ENCODE measurements around the gene MYO15A. TPM values are rescaled to one million over a fixed set of nuclear protein-coding genes. Genes with fewer than 3 reads are reported as not detected.

The MYO15A gene
- total RNA-seq, 1 experiment from 2014 or later: 2.8 TPM

DNA sequence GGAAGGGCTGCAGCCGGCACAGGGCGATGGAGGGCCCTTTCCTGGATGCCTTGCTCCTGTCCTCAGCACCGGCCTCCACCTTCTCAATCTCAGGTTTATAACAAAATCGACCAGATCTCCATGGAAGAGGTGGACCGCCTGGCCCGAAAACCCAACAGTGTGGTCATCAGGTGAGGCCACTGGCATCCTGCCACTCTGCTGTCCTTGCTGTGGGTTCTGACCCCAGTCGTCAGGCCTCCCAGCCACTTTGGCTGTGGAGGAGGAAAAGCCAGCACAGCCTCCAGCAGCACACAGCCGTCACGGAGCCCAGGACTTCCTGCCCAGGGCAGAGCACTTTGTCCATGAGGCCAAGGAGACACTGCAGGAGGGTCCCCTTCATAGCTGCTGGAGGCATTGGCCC lies 6.7 kb upstream of the MYO15A start (continued):
- TF ChIP-seq YY1 (IDR thresholded peaks at IDR 0.05; ENCODE audit: extremely low read depth, insufficient replicate concordance, low read depth, low read length): no peak

DNA sequence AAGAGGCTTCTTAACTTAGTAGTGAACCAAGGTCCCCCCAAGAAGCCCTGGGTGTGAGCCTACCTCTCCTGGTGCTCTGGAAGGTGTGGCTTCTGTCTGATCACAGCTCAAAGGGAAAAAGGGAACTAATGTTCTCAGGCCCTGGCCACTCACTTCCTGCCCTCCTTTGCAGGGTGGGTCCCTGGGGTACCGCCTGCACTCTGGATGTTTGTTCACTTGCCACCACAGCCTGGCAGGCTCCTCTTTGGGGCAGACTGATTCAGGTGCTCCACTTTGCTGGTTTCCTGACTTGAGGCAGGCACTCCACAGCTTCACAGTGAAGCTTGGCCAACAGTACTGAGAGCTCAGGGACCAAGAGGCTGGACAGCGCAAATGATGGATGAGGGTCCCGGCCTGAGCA lies 5.9 kb upstream of the MYO15A start:
- TF ChIP-seq ZBTB33 (IDR thresholded peaks at IDR 0.05; ENCODE audit: extremely low read depth, insufficient replicate concordance, low read length): no peak
- no peak for TF ChIP-seq EZH2 (IDR thresholded peaks at IDR 0.05)
- DNase-seq (ENCODE audit: low read depth, low spot score): no peak
- no peak overlapping the region for H3K9ac ChIP-seq (ENCODE audit: low read length)
- H3K27ac ChIP-seq (ENCODE audit: low read depth, low read length): no peak overlapping the region
- no peak overlapping the region for H3K4me3 ChIP-seq (replicated peaks in 1 of 2; ENCODE audit: low read depth in 1 of 2, low read length in 2 of 2)
- no peaks in the 10 kb centered on the region for H3K9me2 ChIP-seq (ENCODE audit: insufficient read depth)
- no TSS peak for BruUV-seq (replicated peaks)
- no peak for ATAC-seq
- no peak overlapping the region for H3K4me2 ChIP-seq (ENCODE audit: low read length)
- ChIA-PET RAD21 (ENCODE audit: low non-redundant PET in 1 of 2, low total read pairs in 2 of 2, uncharacterized antibody in 2 of 2, unreplicated experiment in 2 of 2) (no interaction called here), POLR2A (no interaction called here), CTCF (no interaction called here)
- H3K9me3 ChIP-seq (ENCODE audit: control insufficient read depth in 1 of 2, insufficient read depth in 1 of 2, low read depth in 1 of 2, low read length in 2 of 2): no peaks in the 10 kb centered on the region
- H3K27me3 ChIP-seq (ENCODE audit: insufficient read depth, low read length): no peaks in the 10 kb centered on the region
- no peaks in the 10 kb centered on the region for H3K4me1 ChIP-seq (ENCODE audit: control insufficient read depth in 1 of 2, insufficient read depth in 2 of 2, low read length in 2 of 2)
- no peak overlapping the region for H2AFZ ChIP-seq (ENCODE audit: low read depth, low read length, poor library complexity, severe bottlenecking)
- H3K79me2 ChIP-seq (ENCODE audit: insufficient read depth, low read length): no peaks in the 10 kb centered on the region
- peaks cover 12 to 19% of the 10 kb centered on the region in 2 experiments; a peak in 3 of 4 replicates for H3K36me3 ChIP-seq (ENCODE audit: control insufficient read depth in 1 of 2, insufficient read depth in 2 of 2, low read length in 2 of 2)
- intact Hi-C loops (cut with micrococcal nuclease): no loop called here
- no peaks in the 10 kb centered on the region for H4K20me1 ChIP-seq (ENCODE audit: insufficient read depth)

- Histone ChIP-seq H3K36me3 (ENCODE audit: control insufficient read depth in 1 of 2, insufficient read depth in 2 of 2, low read length in 2 of 2) (peaks cover 3 to 8% of the 10 kb centered on the region in 2 experiments; a peak in 2 of 4 replicates), H3K27me3 (ENCODE audit: insufficient read depth, low read length) (no peaks in the 10 kb centered on the region), H3K27ac (ENCODE audit: low read depth, low read length) (no peak overlapping the region), H4K20me1 (ENCODE audit: insufficient read depth) (no peaks in the 10 kb centered on the region), H3K9me2 (ENCODE audit: insufficient read depth) (no peaks in the 10 kb centered on the region), H3K9ac (ENCODE audit: low read length) (no peak overlapping the region), H2AFZ (ENCODE audit: low read depth, low read length, poor library complexity, severe bottlenecking) (no peak overlapping the region), H3K4me3 (replicated peaks in 1 of 2; ENCODE audit: low read depth in 1 of 2, low read length in 2 of 2) (no peak overlapping the region), H3K79me2 (ENCODE audit: insufficient read depth, low read length) (no peaks in the 10 kb centered on the region), H3K4me2 (ENCODE audit: low read length) (no peak overlapping the region), H3K9me3 (ENCODE audit: control insufficient read depth in 1 of 2, insufficient read depth in 1 of 2, low read depth in 1 of 2, low read length in 2 of 2) (no peaks in the 10 kb centered on the region), H3K4me1 (ENCODE audit: control insufficient read depth in 1 of 2, insufficient read depth in 2 of 2, low read length in 2 of 2) (no peaks in the 10 kb centered on the region)
- intact Hi-C loops (cut with micrococcal nuclease): no loop called here
- DNase-seq (ENCODE audit: low read depth, low spot score) (no peak), ATAC-seq (no peak)
- ChIA-PET RAD21 (ENCODE audit: low non-redundant PET in 1 of 2, low total read pairs in 2 of 2, uncharacterized antibody in 2 of 2, unreplicated experiment in 2 of 2) (no interaction called here), CTCF (no interaction called here), POLR2A (no interaction called here)
- no TSS peak for BruUV-seq (replicated peaks)
- no peak for TF ChIP-seq MAX (IDR thresholded peaks at IDR 0.05)
- no peak for TF ChIP-seq EZH2 (IDR thresholded peaks at IDR 0.05)
- TF ChIP-seq, protein P1, sequence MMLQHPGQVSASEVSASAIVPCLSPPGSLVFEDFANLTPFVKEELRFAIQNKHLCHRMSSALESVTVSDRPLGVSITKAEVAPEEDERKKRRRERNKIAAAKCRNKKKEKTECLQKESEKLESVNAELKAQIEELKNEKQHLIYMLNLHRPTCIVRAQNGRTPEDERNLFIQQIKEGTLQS (IDR thresholded peaks at IDR 0.05): no peak
- TF ChIP-seq POLR2A (IDR thresholded peaks at IDR 0.05; ENCODE audit: borderline replicate concordance, extremely low read depth, insufficient read depth, insufficient read length): no peak
- no peak for TF ChIP-seq TCF7L2 (IDR thresholded peaks at IDR 0.05; ENCODE audit: borderline replicate concordance, extremely low read depth, insufficient read depth, insufficient read length)
- TF ChIP-seq EGR1 (IDR thresholded peaks at IDR 0.05; ENCODE audit: low read depth): no peak
- TF ChIP-seq EZH2phosphoT487 (IDR thresholded peaks at IDR 0.05; ENCODE audit: borderline replicate concordance): no peak
- no peak for TF ChIP-seq ZFX (IDR thresholded peaks at IDR 0.05)
- TF ChIP-seq POLR2AphosphoS5 (IDR thresholded peaks at IDR 0.05; ENCODE audit: low read depth, low read length): no peak
Measured at GRCh38 chr17:18105027-18105426, 3.5 kb upstream of the MYO15A start.

Data from HCT116 (cell line).